Activated CD8-positive, alpha-beta T cell treated with anti-CD3 and anti-CD28 coated beads for 36 hours (primary cell): ENCODE measurements around the gene IFT27. TPM values are rescaled to one million over a fixed set of nuclear protein-coding genes. Genes with fewer than 3 reads are reported as not detected.

Experiments used
- ATAC-seq: fragments of 200-7000 bp; cut with Tn5 transposase; one replicate; pipeline ENCODE4 v1.10.0; 2021; ENCODE audit warnings: mild to moderate bottlenecking, moderate library complexity
- CTCF ChIA-PET: fragments of 350-600 bp; sonication (Branson Sonifier 250); formaldehyde crosslinking; loops from one replicate; lab custom pipeline; 2021; ENCODE audit warnings: antibody characterized with exemption; lab: Charles Lee
- POLR2A ChIA-PET: fragments of 350-600 bp; sonication (Branson Sonifier 250); formaldehyde crosslinking; loops from one replicate; lab custom pipeline; 2021; ENCODE audit warnings: antibody characterized with exemption; lab: Charles Lee
- DNase-seq: peaks from one replicate; pipeline ENCODE4 v3.0.0-alpha.2; 2020
- H3K27ac Mint-ChIP-seq: one replicate; pipeline ENCODE4 v1.8.0; 2021; ENCODE audit warnings: mild to moderate bottlenecking, mixed read lengths
- H3K27me3 Mint-ChIP-seq: one replicate; pipeline ENCODE4 v1.8.0; 2021; ENCODE audit warnings: mixed read lengths
- H3K36me3 Mint-ChIP-seq: one replicate; pipeline ENCODE4 v1.8.0; 2021; ENCODE audit warnings: low read depth, mixed read lengths
- H3K4me1 Mint-ChIP-seq: one replicate; pipeline ENCODE4 v1.8.0; 2021; ENCODE audit warnings: low read depth, mixed read lengths
- H3K4me3 Mint-ChIP-seq: one replicate; pipeline ENCODE4 v1.8.0; 2021; ENCODE audit warnings: mild to moderate bottlenecking, moderate library complexity, mixed read lengths
- H3K9me3 Mint-ChIP-seq: one replicate; pipeline ENCODE4 v1.8.0; 2021; ENCODE audit warnings: mixed read lengths
- intact Hi-C: fragments of 100-400 bp; cut with micrococcal nuclease; formaldehyde crosslinking; loops from one replicate; pipeline ENCODE4 v1.10.0; 2022
- total RNA-seq, 2 experiments: library from RNA; stranded (reverse); gene quantifications; one replicate each; pipeline ENCODE4 v1.2.3, GENCODE V29; 2021
- TF ChIP-seq, protein P1 (sequence below): fragments of 200-600 bp; IDR thresholded peaks from one replicate; pipeline ENCODE4 v1.8.0; 2022; ENCODE audit warnings: antibody characterized with exemption, mild to moderate bottlenecking

Gene IFT27
- total RNA-seq, 2 experiments from 2014 or later = 20.0 to 21.9 TPM

DNA sequence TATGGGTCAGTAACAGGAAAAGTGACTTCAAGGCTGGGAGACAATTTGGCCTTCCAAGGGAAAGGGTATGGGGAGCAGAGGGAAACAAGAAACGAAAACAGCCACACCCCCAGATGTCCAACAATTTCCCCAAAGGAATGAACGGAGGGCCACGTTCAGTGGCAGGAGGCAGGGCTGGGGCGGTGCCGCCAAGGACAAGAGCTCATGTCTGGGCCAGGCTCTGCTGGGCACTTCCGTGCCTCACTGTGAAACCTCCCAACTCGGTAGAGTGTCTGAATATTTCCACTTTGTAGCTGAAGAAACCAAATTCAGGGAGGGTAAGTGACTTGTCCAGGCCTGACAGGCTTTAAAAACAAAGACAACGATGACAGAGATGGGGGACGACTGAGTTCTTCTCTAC, 11.9 kb downstream of the IFT27 start:
- Mint-ChIP-seq H3K9me3 (no peaks in the 10 kb centered on the region), H3K36me3 (peaks cover 2% of the 10 kb centered on the region), H3K27ac (no peak overlapping the region), H3K4me1 (peaks cover 3% of the 10 kb centered on the region), H3K27me3 (no peaks in the 10 kb centered on the region), H3K4me3 (no peak overlapping the region)
- ChIA-PET POLR2A (no interaction called here), CTCF (no interaction called here)
- intact Hi-C loops = no loop called here
- DNase-seq (no peak), ATAC-seq (no peak)
- TF ChIP-seq, protein P1, sequence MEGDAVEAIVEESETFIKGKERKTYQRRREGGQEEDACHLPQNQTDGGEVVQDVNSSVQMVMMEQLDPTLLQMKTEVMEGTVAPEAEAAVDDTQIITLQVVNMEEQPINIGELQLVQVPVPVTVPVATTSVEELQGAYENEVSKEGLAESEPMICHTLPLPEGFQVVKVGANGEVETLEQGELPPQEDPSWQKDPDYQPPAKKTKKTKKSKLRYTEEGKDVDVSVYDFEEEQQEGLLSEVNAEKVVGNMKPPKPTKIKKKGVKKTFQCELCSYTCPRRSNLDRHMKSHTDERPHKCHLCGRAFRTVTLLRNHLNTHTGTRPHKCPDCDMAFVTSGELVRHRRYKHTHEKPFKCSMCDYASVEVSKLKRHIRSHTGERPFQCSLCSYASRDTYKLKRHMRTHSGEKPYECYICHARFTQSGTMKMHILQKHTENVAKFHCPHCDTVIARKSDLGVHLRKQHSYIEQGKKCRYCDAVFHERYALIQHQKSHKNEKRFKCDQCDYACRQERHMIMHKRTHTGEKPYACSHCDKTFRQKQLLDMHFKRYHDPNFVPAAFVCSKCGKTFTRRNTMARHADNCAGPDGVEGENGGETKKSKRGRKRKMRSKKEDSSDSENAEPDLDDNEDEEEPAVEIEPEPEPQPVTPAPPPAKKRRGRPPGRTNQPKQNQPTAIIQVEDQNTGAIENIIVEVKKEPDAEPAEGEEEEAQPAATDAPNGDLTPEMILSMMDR = no peak

- no peak overlapping the region for H3K4me3 Mint-ChIP-seq
- H3K27me3 Mint-ChIP-seq = no peaks in the 10 kb centered on the region
- H3K9me3 Mint-ChIP-seq = no peaks in the 10 kb centered on the region
- peaks cover 2% of the 10 kb centered on the region for H3K36me3 Mint-ChIP-seq
- CTCF ChIA-PET = no interaction called here
- no peak for ATAC-seq
- TF ChIP-seq, protein P1 = no peak
- DNase-seq = no peak
- peaks cover 3% of the 10 kb centered on the region for H3K4me1 Mint-ChIP-seq
- intact Hi-C loops = no loop called here
- no peak overlapping the region for H3K27ac Mint-ChIP-seq
- POLR2A ChIA-PET = no interaction called here
These were observed 12.3 kb downstream of the IFT27 start for GRCh38 chr22:36763576-36763975.

GRCh38 chr22:36762687-36763260, 13.1 kb downstream of the IFT27 start:
- ChIA-PET POLR2A (interaction anchor here (0.7 kb wide), 1 partner anchor 222 kb away, joined by 3 read pairs; no protein-coding TSS in a partner anchor), CTCF (interaction anchor here (2.1 kb wide), 1 partner anchor 94 kb away, joined by 8 read pairs; no protein-coding TSS in a partner anchor)
- Mint-ChIP-seq H3K27me3 (no peaks in the 10 kb centered on the region), H3K27ac (no peak overlapping the region), H3K36me3 (peaks cover 2% of the 10 kb centered on the region), H3K4me3 (no peak overlapping the region), H3K9me3 (no peaks in the 10 kb centered on the region), H3K4me1 (peaks cover 3% of the 10 kb centered on the region)
- TF ChIP-seq, protein P1 = no peak
- intact Hi-C loops = no loop called here
- ATAC-seq (no peak), DNase-seq (no peak)

- intact Hi-C loops = no loop called here
- Mint-ChIP-seq H3K27me3 (no peaks in the 10 kb centered on the region), H3K9me3 (no peaks in the 10 kb centered on the region), H3K36me3 (peaks cover under 1% of the 10 kb centered on the region), H3K27ac (no peak overlapping the region), H3K4me1 (peaks cover 3% of the 10 kb centered on the region), H3K4me3 (no peak overlapping the region)
- no peak for ATAC-seq
- DNase-seq = no peak
- POLR2A ChIA-PET = no interaction called here
- CTCF ChIA-PET = interaction anchor here (0.9 to 2.1 kb wide), 2 partner anchors 15 to 95 kb away, joined by 3 to 8 read pairs; partner anchors contain the start of gene IFT27
- TF ChIP-seq, protein P1 = no peak
These were observed 14.2 kb downstream of the IFT27 start for GRCh38 chr22:36761553-36762240.

- H3K4me3 Mint-ChIP-seq = no peak overlapping the region
- TF ChIP-seq, protein P1 = no peak
- no peaks in the 10 kb centered on the region for H3K9me3 Mint-ChIP-seq
- intact Hi-C loops = no loop called here
- ChIA-PET CTCF (interaction anchor here (1.5 to 2.1 kb wide), 2 partner anchors 13 to 96 kb away, joined by 4 to 8 read pairs; no protein-coding TSS in a partner anchor), POLR2A (no interaction called here)
- DNase-seq = no peak
- ATAC-seq = no peak
- H3K36me3 Mint-ChIP-seq = no peaks in the 10 kb centered on the region
- H3K27ac Mint-ChIP-seq = no peak overlapping the region
- H3K27me3 Mint-ChIP-seq = no peaks in the 10 kb centered on the region
- H3K4me1 Mint-ChIP-seq = no peaks in the 10 kb centered on the region
These were observed 15.1 kb downstream of the IFT27 start for GRCh38 chr22:36760786-36761185.
